ENCODE data around the gene MAZ.
A peak's percentile ranks its signal among the peaks of the same experiment; 100 is the strongest.
"Not testable (repeated sequence)": the region's sequence is repeated elsewhere in the genome, so short reads cannot be mapped to it uniquely, and the experiment has no call there.

The MAZ gene

GRCh38 chr16:29806099-29806579 is at the start of gene MAZ:
MAZ (plus strand) TSS chr16:29806529; CDS start chr16:29806702, 173 bp downstream.
- H2AFZ ChIP-seq (ENCODE audit: low read length) = no peak within 1 kb of the TSS
- TF ChIP-seq EZH2phosphoT487 (IDR thresholded peaks at IDR 0.05; ENCODE audit: borderline replicate concordance) = no peak
- no peak for TF ChIP-seq CTCF (conservative IDR thresholded peaks at IDR 0.05; ENCODE audit: low read length)
- peaks cover 47% of the 10 kb centered on the region for H3K79me2 ChIP-seq (ENCODE audit: insufficient read depth, low read length)
- H4K20me1 ChIP-seq (ENCODE audit: insufficient read depth, low read length, poor library complexity, severe bottlenecking) = peaks cover 32% of the 10 kb centered on the region
- H3K4me1 ChIP-seq (ENCODE audit: insufficient read depth, low read length, poor library complexity, severe bottlenecking) = peaks cover 35% of the 10 kb centered on the region
- H3K9me2 ChIP-seq (replicated peaks; ENCODE audit: low read depth, low read length) = no peaks in the 10 kb centered on the region
- peak within 1 kb of the TSS; percentile 97 for H3K4me2 ChIP-seq (ENCODE audit: low read depth, low read length, poor library complexity, severe bottlenecking)
- H3K4me3 ChIP-seq (ENCODE audit: low read length, poor library complexity, severe bottlenecking) = peak within 1 kb of the TSS; percentile 97
- peaks cover 13% of the 10 kb centered on the region for H3F3A ChIP-seq (ENCODE audit: low read depth)
- H3K27me3 ChIP-seq (ENCODE audit: insufficient read depth, low read length, poor library complexity, severe bottlenecking) = no peaks in the 10 kb centered on the region
- peak within 1 kb of the TSS; percentile 89 for H3K9ac ChIP-seq (ENCODE audit: low read depth, low read length, poor library complexity, severe bottlenecking)
- no peaks in the 10 kb centered on the region for H3K9me3 ChIP-seq (ENCODE audit: insufficient read depth, low read depth, low read length)
- H3K36me3 ChIP-seq (ENCODE audit: insufficient read depth, low read length) = peaks cover 64% of the 10 kb centered on the region

- Histone ChIP-seq H3K4me3 (ENCODE audit: low read length, poor library complexity, severe bottlenecking) (no peak overlapping the region), H3K36me3 (ENCODE audit: insufficient read depth, low read length) (no peaks in the 10 kb centered on the region), H3K9me2 (replicated peaks; ENCODE audit: low read depth, low read length) (no peaks in the 10 kb centered on the region), H3F3A (ENCODE audit: low read depth) (no peaks in the 10 kb centered on the region), H3K4me2 (ENCODE audit: low read depth, low read length, poor library complexity, severe bottlenecking) (no peak overlapping the region), H3K79me2 (ENCODE audit: insufficient read depth, low read length) (no peaks in the 10 kb centered on the region), H4K20me1 (ENCODE audit: insufficient read depth, low read length, poor library complexity, severe bottlenecking) (no peaks in the 10 kb centered on the region), H3K9me3 (ENCODE audit: insufficient read depth, low read depth, low read length) (no peaks in the 10 kb centered on the region), H3K27me3 (ENCODE audit: insufficient read depth, low read length, poor library complexity, severe bottlenecking) (no peaks in the 10 kb centered on the region), H3K4me1 (ENCODE audit: insufficient read depth, low read length, poor library complexity, severe bottlenecking) (no peaks in the 10 kb centered on the region), H3K9ac (ENCODE audit: low read depth, low read length, poor library complexity, severe bottlenecking) (no peak overlapping the region), H2AFZ (ENCODE audit: low read length) (no peak overlapping the region)
- TF ChIP-seq EZH2phosphoT487 (IDR thresholded peaks at IDR 0.05; ENCODE audit: borderline replicate concordance) = no peak
Measured at GRCh38 chr16:29756654-29757053, 49.7 kb upstream of the MAZ start.

GRCh38 chr16:29757086-29757485 is 49.2 kb upstream of the MAZ start:
- not testable (repeated sequence) for H3K9ac ChIP-seq (ENCODE audit: low read depth, low read length, poor library complexity, severe bottlenecking); H3K4me3 ChIP-seq (ENCODE audit: low read length, poor library complexity, severe bottlenecking); H3K4me1 ChIP-seq (ENCODE audit: insufficient read depth, low read length, poor library complexity, severe bottlenecking)

GRCh38 chr16:29757950-29758466 is 48.3 kb upstream of the MAZ start:
- Histone ChIP-seq H3K9me3 (ENCODE audit: insufficient read depth, low read depth, low read length) (no peaks in the 10 kb centered on the region), H3K4me1 (ENCODE audit: insufficient read depth, low read length, poor library complexity, severe bottlenecking) (no peaks in the 10 kb centered on the region), H3K79me2 (ENCODE audit: insufficient read depth, low read length) (no peaks in the 10 kb centered on the region), H3K27me3 (ENCODE audit: insufficient read depth, low read length, poor library complexity, severe bottlenecking) (no peaks in the 10 kb centered on the region), H3K4me2 (ENCODE audit: low read depth, low read length, poor library complexity, severe bottlenecking) (no peak overlapping the region), H3F3A (ENCODE audit: low read depth) (no peaks in the 10 kb centered on the region), H3K9ac (ENCODE audit: low read depth, low read length, poor library complexity, severe bottlenecking) (no peak overlapping the region), H3K9me2 (replicated peaks; ENCODE audit: low read depth, low read length) (no peaks in the 10 kb centered on the region), H2AFZ (ENCODE audit: low read length) (no peak overlapping the region), H4K20me1 (ENCODE audit: insufficient read depth, low read length, poor library complexity, severe bottlenecking) (no peaks in the 10 kb centered on the region), H3K4me3 (ENCODE audit: low read length, poor library complexity, severe bottlenecking) (no peak overlapping the region), H3K36me3 (ENCODE audit: insufficient read depth, low read length) (no peaks in the 10 kb centered on the region)
- TF ChIP-seq EZH2phosphoT487 (IDR thresholded peaks at IDR 0.05; ENCODE audit: borderline replicate concordance) (no peak), CTCF (conservative IDR thresholded peaks at IDR 0.05; ENCODE audit: low read length) (no peak)

More at GRCh38 chr16:29757086-29757485, 49.2 kb upstream of the MAZ start:
- H2AFZ ChIP-seq (ENCODE audit: low read length); H3K27me3 ChIP-seq (ENCODE audit: insufficient read depth, low read length, poor library complexity, severe bottlenecking); H4K20me1 ChIP-seq (ENCODE audit: insufficient read depth, low read length, poor library complexity, severe bottlenecking); H3K79me2 ChIP-seq (ENCODE audit: insufficient read depth, low read length); H3K9me3 ChIP-seq (ENCODE audit: insufficient read depth, low read depth, low read length); H3K4me2 ChIP-seq (ENCODE audit: low read depth, low read length, poor library complexity, severe bottlenecking); H3F3A ChIP-seq (ENCODE audit: low read depth); H3K9me2 ChIP-seq (replicated peaks; ENCODE audit: low read depth, low read length); H3K36me3 ChIP-seq (ENCODE audit: insufficient read depth, low read length): not testable (repeated sequence)

Data from Loucy (cell line).